Measurements from ENCODE around the gene MYMK.

The MYMK gene

DNA sequence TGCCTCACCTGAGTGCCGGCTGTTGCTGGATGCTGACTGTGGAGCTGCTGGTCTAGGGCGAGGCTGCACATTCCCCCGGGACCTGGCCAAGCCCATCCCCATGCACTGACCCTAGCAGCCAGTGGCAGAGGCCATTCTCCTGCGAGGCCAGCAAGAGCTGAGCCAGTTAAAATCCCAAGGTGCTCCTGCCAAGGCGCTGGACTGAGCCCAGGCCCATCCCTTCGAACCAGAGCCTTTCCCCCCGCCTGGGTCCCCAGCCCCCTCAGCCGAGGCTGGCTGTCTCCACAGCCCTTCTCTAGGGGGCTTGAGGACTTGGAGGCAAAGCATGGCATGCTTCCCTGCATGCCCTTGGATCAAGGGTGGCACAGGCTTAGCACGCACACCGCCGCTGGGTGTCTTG, 11.3 kb upstream of the MYMK start:
- no peak for DNase-seq (ENCODE audit: low read depth in 4 of 4, low spot score in 1 of 4)

- DNase-seq (ENCODE audit: low read depth in 4 of 4, low spot score in 1 of 4) = no peak
Measured at GRCh38 chr9:133535306-133535877, 10.6 kb upstream of the MYMK start.

GRCh38 chr9:133534346-133535291, 9.9 kb upstream of the MYMK start, which contains the start of gene ADAMTSL2:
ADAMTSL2 (plus strand) TSS chr9:133534704; CDS start chr9:133536713, 2,009 bp downstream.
- peak in 2 of 4 experiments; percentile 18 to 28 for DNase-seq (ENCODE audit: low read depth in 4 of 4, low spot score in 1 of 4)

DNA sequence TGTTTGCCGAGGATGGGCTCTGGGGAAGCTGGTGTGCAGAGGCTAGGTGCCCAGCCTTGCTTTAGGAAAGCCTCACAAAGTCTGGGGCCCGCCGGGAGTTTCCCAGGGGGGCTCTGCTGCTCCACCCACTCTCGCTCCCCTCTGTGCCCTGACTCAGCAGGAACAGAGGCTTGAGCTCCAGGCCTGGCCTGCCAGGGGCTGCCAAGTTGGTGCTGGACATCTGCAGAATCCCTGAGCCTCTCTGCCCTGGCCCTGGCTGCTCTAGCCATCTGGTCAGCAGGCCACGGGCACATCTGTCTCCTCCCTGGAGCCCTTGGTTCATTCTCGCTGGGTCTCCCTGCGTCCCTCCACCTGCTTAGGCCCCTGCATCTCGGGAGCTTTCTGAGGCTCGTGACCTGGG, 9.1 kb upstream of the MYMK start:
- no peak for DNase-seq (ENCODE audit: low read depth in 4 of 4, low spot score in 1 of 4)

DNA sequence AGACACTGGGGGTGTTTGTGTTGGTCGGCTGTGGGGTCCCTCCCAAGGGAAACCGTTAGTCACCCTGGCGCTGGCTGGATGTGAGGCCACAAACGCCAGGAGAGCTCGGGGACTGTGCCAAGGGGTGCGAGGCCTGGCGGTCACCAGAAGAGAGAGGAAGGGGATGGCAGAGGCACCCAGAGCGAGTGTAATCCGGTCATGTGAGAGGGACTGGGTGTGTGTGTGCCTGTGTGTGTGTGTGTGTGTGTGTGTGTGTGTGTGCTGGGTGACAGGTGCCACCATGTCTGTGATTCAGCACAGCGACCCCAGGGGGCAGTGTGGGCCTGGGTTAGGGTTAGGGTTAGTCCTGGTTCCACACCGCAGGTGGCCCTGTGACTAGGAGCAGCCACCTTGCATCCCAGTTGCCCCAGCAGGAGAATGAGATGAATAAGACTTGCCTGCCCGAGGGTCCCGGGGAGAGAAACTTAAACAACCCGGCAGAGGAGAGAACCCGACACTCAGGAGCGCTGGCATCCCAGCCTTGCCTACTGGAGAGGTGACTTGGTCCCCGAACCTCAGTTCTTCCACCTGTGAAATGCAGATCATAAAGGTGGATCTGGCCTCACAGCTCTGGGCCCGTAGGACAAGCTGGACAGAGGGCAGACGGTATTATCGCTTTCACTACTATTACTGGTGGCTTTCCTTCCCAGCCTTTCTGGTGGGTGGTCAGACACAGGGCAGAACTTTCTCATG, 8.3 kb upstream of the MYMK start:
- peak in 3 of 4 experiments; percentile 49 to 68 (median 55) for DNase-seq (ENCODE audit: low read depth in 4 of 4, low spot score in 1 of 4)

- DNase-seq (ENCODE audit: low read depth in 4 of 4, low spot score in 1 of 4) = no peak
Measured at GRCh38 chr9:133531293-133531692, 6.5 kb upstream of the MYMK start.

DNA sequence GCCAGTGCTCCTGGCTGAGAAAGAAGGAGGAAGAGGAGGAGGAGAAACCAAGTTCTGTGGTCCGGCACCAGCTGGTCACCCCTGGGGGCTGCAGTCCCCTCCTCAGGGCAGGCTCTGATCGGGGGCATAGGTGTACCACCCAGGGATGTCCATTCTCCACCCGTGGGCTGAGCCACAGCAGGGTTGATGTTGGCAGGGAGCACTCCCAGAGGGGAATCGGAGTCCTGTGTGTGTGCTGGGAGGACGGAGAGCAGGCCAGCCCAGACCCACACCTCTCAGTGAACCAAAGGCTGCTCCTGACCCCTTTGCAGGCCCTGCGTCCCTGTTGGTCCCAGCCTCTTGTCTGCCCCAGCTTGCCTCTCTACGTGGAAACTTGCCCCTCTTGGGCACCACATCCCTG, 5.1 kb upstream of the MYMK start:
- DNase-seq (ENCODE audit: low read depth in 4 of 4, low spot score in 1 of 4) = no peak

- no peak for DNase-seq (ENCODE audit: low read depth in 4 of 4, low spot score in 1 of 4)
Measured at GRCh38 chr9:133529457-133529856, 4.7 kb upstream of the MYMK start.

- no peak for DNase-seq (ENCODE audit: low read depth in 4 of 4, low spot score in 1 of 4)
Measured at GRCh38 chr9:133528876-133529241, 4.1 kb upstream of the MYMK start.

DNA sequence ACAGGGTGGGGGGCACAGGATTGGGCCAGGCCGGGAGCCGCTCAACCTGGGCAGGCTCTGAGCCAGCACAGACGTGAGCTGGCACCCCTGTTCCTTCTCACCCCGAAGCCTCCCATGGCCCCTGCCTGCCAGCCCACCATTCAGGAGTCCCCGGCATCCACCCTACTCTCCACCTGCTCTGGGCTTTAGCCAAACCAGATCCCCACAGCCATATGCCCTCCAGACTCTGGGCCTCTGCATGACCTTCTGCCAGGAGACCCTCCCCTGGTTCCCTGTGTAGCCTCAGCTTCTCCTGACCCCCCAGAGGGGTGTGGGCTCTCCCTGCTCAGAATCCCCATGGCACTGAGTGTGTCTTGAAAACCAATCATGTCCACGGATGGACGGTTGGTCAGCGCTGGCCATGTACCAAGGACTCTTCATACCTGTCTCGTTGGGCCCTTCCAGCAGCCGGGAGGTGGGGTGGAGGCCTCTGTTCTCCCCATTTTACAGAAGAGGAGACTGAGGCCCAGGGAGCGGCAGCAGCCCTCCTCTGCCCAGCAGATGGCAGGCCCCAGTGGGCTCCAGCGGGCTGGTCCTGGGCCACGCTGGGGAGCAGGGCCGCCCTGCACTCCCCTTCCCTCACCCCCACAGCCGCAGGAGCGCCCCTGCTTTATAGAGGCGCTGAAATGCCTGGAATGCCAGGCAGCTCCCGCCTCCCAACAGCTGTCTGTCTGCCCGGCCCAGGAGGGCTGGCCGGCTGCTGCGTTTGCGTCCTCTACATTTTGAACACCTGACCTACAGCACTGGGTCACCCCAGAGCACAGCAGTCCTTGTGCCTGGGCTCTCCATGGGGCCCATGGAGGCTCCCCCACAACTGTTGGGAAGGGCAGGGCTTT, 3.5 kb upstream of the MYMK start:
- DNase-seq (ENCODE audit: low read depth in 4 of 4, low spot score in 1 of 4) = no peak

- no peak for DNase-seq (ENCODE audit: low read depth in 4 of 4, low spot score in 1 of 4)
Measured at GRCh38 chr9:133527444-133527920, 2.7 kb upstream of the MYMK start.

- no peak for DNase-seq (ENCODE audit: low read depth in 4 of 4, low spot score in 1 of 4)
Measured at GRCh38 chr9:133526721-133527321, 2.1 kb upstream of the MYMK start.

DNA sequence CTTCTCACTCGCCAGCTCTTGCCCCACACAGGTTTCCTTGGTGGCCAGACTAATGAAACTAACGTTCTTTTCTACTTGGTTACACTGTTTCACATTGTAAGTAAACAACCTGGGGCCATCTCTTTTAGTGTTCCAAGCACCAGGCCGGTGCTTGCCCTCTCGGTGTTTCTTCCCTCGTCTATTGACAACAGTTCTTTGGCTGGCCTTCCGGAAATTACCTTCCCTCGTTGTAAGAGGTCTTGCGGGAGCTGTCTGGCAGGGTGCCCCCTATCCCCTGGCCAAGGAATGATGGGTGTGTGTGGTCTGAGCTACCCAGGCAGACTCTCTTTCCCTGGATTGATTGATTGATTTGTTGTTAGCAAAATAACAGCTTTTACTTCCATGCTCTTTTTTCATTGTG, 918 bp upstream of the MYMK start:
- no peak for DNase-seq (ENCODE audit: low read depth in 4 of 4, low spot score in 1 of 4)

DNA sequence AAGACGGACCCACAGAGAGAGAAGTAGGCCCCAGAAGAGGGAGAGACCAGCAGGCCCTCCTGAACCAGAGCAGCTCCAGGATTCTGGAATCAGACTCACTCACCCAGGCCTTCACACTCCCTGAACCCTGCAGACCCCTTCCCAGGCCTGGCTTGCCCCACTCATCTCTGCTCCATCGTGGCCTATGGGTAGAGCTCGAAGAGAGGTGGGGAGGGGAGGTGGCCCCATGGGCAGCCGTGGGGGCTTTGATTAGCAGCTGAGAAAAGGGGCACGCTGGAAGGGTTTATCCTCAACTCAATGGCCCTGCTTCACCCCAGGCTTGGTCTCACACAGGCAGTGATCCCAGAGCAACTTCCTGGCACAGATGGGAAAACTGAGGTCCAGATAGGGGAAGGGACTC, 613 bp downstream of the MYMK start:
- DNase-seq (ENCODE audit: low read depth in 4 of 4, low spot score in 1 of 4) = no peak

DNA sequence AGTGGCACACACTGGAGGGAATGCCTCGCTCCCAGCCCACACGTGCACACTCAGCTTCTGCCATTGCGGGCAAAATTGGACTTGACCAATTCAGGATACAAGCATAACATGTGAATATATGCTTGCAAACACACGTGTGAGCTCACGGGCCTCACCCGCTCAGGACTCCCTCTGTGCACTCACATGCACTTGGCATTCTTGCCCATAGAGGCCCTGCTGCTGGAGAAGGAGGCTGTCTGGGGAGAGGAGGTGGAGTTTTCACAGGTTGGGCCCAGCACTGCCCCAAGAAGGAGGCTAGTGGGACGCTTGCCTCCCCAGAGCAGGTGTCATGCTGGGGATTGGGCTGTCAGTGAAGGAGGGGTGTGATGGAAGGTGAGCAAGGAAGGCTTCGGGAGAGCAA, 1.7 kb downstream of the MYMK start:
- DNase-seq (ENCODE audit: low read depth in 4 of 4, low spot score in 1 of 4) = no peak

DNA sequence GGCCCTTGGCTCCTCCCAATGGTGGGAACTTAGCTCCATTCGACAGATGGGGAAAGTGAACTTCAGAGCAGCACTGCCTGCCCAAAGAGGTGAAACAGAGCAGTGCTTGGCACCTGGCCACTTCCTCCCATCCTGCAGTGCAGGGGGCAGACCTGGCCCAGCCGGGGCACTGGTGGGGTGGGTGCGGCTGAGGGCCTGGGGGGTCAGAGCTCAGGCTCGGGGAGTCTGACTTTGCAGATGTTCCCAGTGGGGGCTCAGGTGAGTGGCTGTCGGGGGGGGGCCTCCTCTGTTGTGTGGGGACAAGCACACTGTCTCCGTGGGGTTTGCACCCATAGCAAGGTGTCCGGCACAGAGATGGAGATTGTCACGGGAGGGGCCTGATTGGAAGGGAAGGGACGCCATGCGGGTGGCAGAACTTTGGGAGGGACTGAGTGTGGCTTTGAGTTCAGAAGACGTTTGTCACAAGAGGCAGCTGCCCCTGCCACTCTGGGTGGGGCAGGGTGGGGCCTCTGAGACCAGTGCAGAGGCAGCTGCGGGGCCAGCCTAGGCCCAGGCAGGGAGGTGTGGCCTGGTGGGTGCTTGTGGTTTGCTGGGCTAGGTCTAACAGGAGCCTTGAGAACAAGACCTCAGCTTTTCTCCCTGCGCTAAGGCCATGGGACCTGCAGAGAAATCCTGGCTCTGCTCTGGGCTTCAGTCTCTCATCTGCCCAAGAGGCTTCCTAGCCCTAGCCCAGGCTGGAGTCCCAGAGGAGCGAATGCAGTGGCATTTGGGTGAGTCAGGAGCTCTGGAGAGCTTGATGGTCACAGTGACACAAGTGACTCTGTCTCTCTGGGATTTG, 2.5 kb downstream of the MYMK start:
- no peak for DNase-seq (ENCODE audit: low read depth in 4 of 4, low spot score in 1 of 4)

GRCh38 chr9:133521122-133522072, 3.4 kb downstream of the MYMK start:
- DNase-seq (ENCODE audit: low read depth in 4 of 4, low spot score in 1 of 4) = no peak

- no peak for DNase-seq (ENCODE audit: low read depth in 4 of 4, low spot score in 1 of 4)
Measured at GRCh38 chr9:133520121-133520835, 4.5 kb downstream of the MYMK start.

All from stimulated activated CD4-positive, alpha-beta T cell treated with anti-CD3 and anti-CD28 coated beads, Interleukin-1b, Interleukin-23, amount 100 ng/mL, for 24 hours (primary cell).